Breast epithelium (tissue), 3 donors: ENCODE data around the gene LPAR5.

Experiments used
- CTCF ChIP-seq, 3 donors: fragments of 450-650 bp; IDR thresholded peaks; one replicate each; pipeline ENCODE4 v1.5.1; 2016 to 2017; ENCODE audit warnings: antibody characterized with exemption in 3 of 3, mild to moderate bottlenecking in 3 of 3, moderate library complexity in 3 of 3
- POLR2A ChIP-seq: fragments of 450-650 bp; IDR thresholded peaks from one replicate; pipeline ENCODE4 v1.6.1; 2016; ENCODE audit warnings: antibody characterized with exemption, mild to moderate bottlenecking, moderate library complexity
- POLR2AphosphoS5 ChIP-seq, 3 donors: sonication (generic); formaldehyde crosslinking; IDR thresholded peaks; one replicate each; pipeline ENCODE4 v1.6.1; 2017; ENCODE audit warnings: antibody characterized with exemption in 3 of 3

- TF ChIP-seq CTCF (IDR thresholded peaks at IDR 0.05): no peak
- no peak for TF ChIP-seq POLR2A
- TF ChIP-seq POLR2AphosphoS5 (IDR thresholded peaks at IDR 0.05): no peak
Observed at GRCh38 chr12:6606331-6607131, 29.2 kb downstream of the LPAR5 start.
